H9 (cell line): Measurements from ENCODE around the gene DLG2. TPM values are rescaled to one million over a fixed set of nuclear protein-coding genes. Genes with fewer than 3 reads are reported as not detected.

Source experiments
- DNase-seq: peaks from one replicate; pipeline ENCODE4 v3.0.0-alpha.2; 2017
- H2AFZ ChIP-seq: one replicate; pipeline ENCODE4 v1.6.1; 2013; ENCODE audit warnings: mild to moderate bottlenecking, low read length, control low read depth, moderate library complexity
- H2AK5ac ChIP-seq: 2 replicates; pipeline ENCODE4 v1.6.1; 2013; ENCODE audit warnings: low read length, control low read depth, mixed read lengths; ENCODE audit not compliant: insufficient read length
- H2BK120ac ChIP-seq: one replicate; pipeline ENCODE4 v1.6.1; 2013; ENCODE audit warnings: low read depth, mild to moderate bottlenecking, low read length, control low read depth, inconsistent platforms; ENCODE audit not compliant: poor library complexity, severe bottlenecking
- H2BK12ac ChIP-seq: 2 replicates; pipeline ENCODE4 v1.6.1; 2013; ENCODE audit warnings: low read length, control low read depth, mixed read lengths, low read depth; ENCODE audit not compliant: insufficient read length
- H2BK15ac ChIP-seq: 2 replicates; pipeline ENCODE4 v1.6.1; 2013; ENCODE audit warnings: low read depth, low read length, control low read depth
- H2BK20ac ChIP-seq: one replicate; pipeline ENCODE4 v1.6.1; 2013; ENCODE audit warnings: low read depth, mild to moderate bottlenecking, low read length, control low read depth, inconsistent platforms; ENCODE audit not compliant: poor library complexity, severe bottlenecking
- H2BK5ac ChIP-seq: 2 replicates; pipeline ENCODE4 v1.6.1; 2013; ENCODE audit warnings: low read length, control low read depth, mixed read lengths; ENCODE audit not compliant: insufficient read length
- H3K14ac ChIP-seq: 2 replicates; pipeline ENCODE4 v1.6.1; 2013; ENCODE audit warnings: low read length, control low read depth; ENCODE audit not compliant: insufficient read depth
- H3K18ac ChIP-seq: 2 replicates; pipeline ENCODE4 v1.6.1; 2013; ENCODE audit warnings: low read depth, mild to moderate bottlenecking, mixed read lengths, low read length, control low read depth; ENCODE audit not compliant: insufficient read length
- H3K23ac ChIP-seq: 2 replicates; pipeline ENCODE4 v1.6.1; 2013; ENCODE audit warnings: low read length, control low read depth, mixed read lengths, low read depth; ENCODE audit not compliant: insufficient read length
- H3K23me2 ChIP-seq: 2 replicates; pipeline ENCODE4 v1.6.1; 2013; ENCODE audit warnings: low read depth, mild to moderate bottlenecking, mixed read lengths, low read length, control low read depth; ENCODE audit not compliant: insufficient read length, poor library complexity, severe bottlenecking
- H3K27ac ChIP-seq: 2 replicates; pipeline ENCODE4 v1.5.1; 2013; ENCODE audit warnings: low read length, control low read depth, mixed read lengths, low read depth; ENCODE audit not compliant: insufficient read length
- H3K27me3 ChIP-seq: 2 replicates; pipeline ENCODE4 v1.6.1; 2013; ENCODE audit warnings: low read length, control low read depth, inconsistent platforms; ENCODE audit not compliant: insufficient read depth
- H3K4ac ChIP-seq: 2 replicates; pipeline ENCODE4 v1.6.1; 2013; ENCODE audit warnings: low read depth, mild to moderate bottlenecking, control low read depth, inconsistent platforms, low read length, moderate library complexity
- H3K4me1 ChIP-seq: 2 replicates; pipeline ENCODE4 v1.6.1; 2013; ENCODE audit warnings: low read length, control low read depth, inconsistent platforms; ENCODE audit not compliant: insufficient read depth
- H3K4me2 ChIP-seq: 2 replicates; pipeline ENCODE4 v1.6.1; 2013; ENCODE audit warnings: low read length, control low read depth, mixed read lengths; ENCODE audit not compliant: insufficient read length, insufficient read depth
- H3K56ac ChIP-seq: 2 replicates; pipeline ENCODE4 v1.6.1; 2013; ENCODE audit warnings: low read depth, mild to moderate bottlenecking, mixed read lengths, low read length, control low read depth; ENCODE audit not compliant: insufficient read length
- H3K79me1 ChIP-seq: 2 replicates; pipeline ENCODE4 v1.6.1; 2013; ENCODE audit warnings: low read depth, mild to moderate bottlenecking, moderate library complexity, low read length, control low read depth, inconsistent platforms; ENCODE audit not compliant: insufficient read depth, poor library complexity, severe bottlenecking
- H3K79me2 ChIP-seq: 2 replicates; pipeline ENCODE4 v1.6.1; 2013; ENCODE audit warnings: low read length, control low read depth, inconsistent platforms; ENCODE audit not compliant: insufficient read depth
- H3K9ac ChIP-seq: 2 replicates; pipeline ENCODE4 v1.6.1; 2013; ENCODE audit warnings: low read length, control low read depth, mixed read lengths; ENCODE audit not compliant: insufficient read length; ENCODE audit errors: extremely low read depth
- H3K9me3 ChIP-seq: one replicate; pipeline ENCODE4 v1.6.1; 2013; ENCODE audit warnings: low read depth, low read length, inconsistent platforms; ENCODE audit not compliant: control insufficient read depth
- H3T11ph ChIP-seq: one replicate; pipeline ENCODE4 v1.6.1; 2013; ENCODE audit warnings: mild to moderate bottlenecking, low read length, control low read depth, inconsistent platforms
- H4K20me1 ChIP-seq: one replicate; pipeline ENCODE4 v1.6.1; 2013; ENCODE audit not compliant: control insufficient read depth, insufficient read length, insufficient read depth
- H4K5ac ChIP-seq: 2 replicates; pipeline ENCODE4 v1.6.1; 2013; ENCODE audit warnings: low read depth, mild to moderate bottlenecking, mixed read lengths, low read length, control low read depth; ENCODE audit not compliant: insufficient read length
- H4K8ac ChIP-seq: replicated peaks from 2 replicates; pipeline ENCODE4 v1.6.1; 2013; ENCODE audit warnings: low read length, control low read depth, mixed read lengths, low read depth; ENCODE audit not compliant: insufficient read length
- H4K91ac ChIP-seq: 2 replicates; pipeline ENCODE4 v1.6.1; 2013; ENCODE audit warnings: low read depth, mild to moderate bottlenecking, moderate library complexity, mixed read lengths, low read length, control low read depth; ENCODE audit not compliant: insufficient read length
- H3K27ac Mint-ChIP-seq, 3 experiments: 2 replicates in 2 of 3; 3 replicates in 1 of 3; pipeline ENCODE4 v1.8.0; 2020 to 2021; ENCODE audit warnings: mixed read lengths in 3 of 3, mild to moderate bottlenecking in 1 of 3, moderate library complexity in 1 of 3
- H3K27me3 Mint-ChIP-seq: 2 replicates; pipeline ENCODE4 v1.8.0; 2021; ENCODE audit warnings: low read depth, mild to moderate bottlenecking, moderate library complexity, mixed read lengths
- H3K36me3 Mint-ChIP-seq, 3 experiments: 2 replicates in 2 of 3; 3 replicates in 1 of 3; pipeline ENCODE4 v1.8.0; 2020 to 2021; ENCODE audit warnings: low read depth in 3 of 3, mixed read lengths in 3 of 3; ENCODE audit not compliant: insufficient read depth in 1 of 3
- H3K4me1 Mint-ChIP-seq, 2 experiments: 2 replicates each; pipeline ENCODE4 v1.8.0; 2020; ENCODE audit warnings: mixed read lengths in 2 of 2
- H3K4me3 Mint-ChIP-seq, 2 experiments: 2 replicates in 1 of 2; 3 replicates in 1 of 2; pipeline ENCODE4 v1.8.0; 2020 to 2021; ENCODE audit warnings: mild to moderate bottlenecking in 2 of 2, mixed read lengths in 2 of 2, moderate library complexity in 1 of 2
- H3K9me3 Mint-ChIP-seq, 2 experiments: 2 replicates in 1 of 2; 3 replicates in 1 of 2; pipeline ENCODE4 v1.8.0; 2020; ENCODE audit warnings: mild to moderate bottlenecking in 2 of 2, mixed read lengths in 2 of 2, moderate library complexity in 1 of 2
- WGBS: extraction: QIAGEN DNeasy Blood & Tissue Kit; methylation state at CpG from one replicate; pipeline ENCODE4 v1.1.7; 2013; ENCODE audit warnings: missing lambda C conversion rate, low lambda C conversion rate, mixed read lengths; ENCODE audit not compliant: insufficient read length; ENCODE audit errors: extremely low coverage; 5-methylcytosine and 5-hydroxymethylcytosine counted together
- total RNA-seq: library from RNA; stranded (reverse); gene quantifications from 2 replicates; pipeline ENCODE4 v1.2.1, GENCODE V29; 2021
- TF ChIP-seq, protein P1 (sequence below): fragments of 200-600 bp; sonication (generic); conservative IDR thresholded peaks from 3 replicates; pipeline ENCODE4 v1.8.0; 2021; ENCODE audit warnings: antibody characterized with exemption, mild to moderate bottlenecking

DLG2 gene
- total RNA-seq, 1 experiment from 2014 or later, result 8.0 TPM

- no peak overlapping the region for H3K4me3 Mint-ChIP-seq
- Histone ChIP-seq H3K4me2 (no peak overlapping the region), H3T11ph (no peak overlapping the region), H3K9me3 (no peaks in the 10 kb centered on the region), H3K27ac (no peak overlapping the region), H2BK5ac (no peak overlapping the region), H4K91ac (no peak overlapping the region), H3K79me2 (no peaks in the 10 kb centered on the region), H4K20me1 (no peaks in the 10 kb centered on the region), H3K56ac (no peak overlapping the region), H2AK5ac (no peak overlapping the region), H2BK120ac (no peak overlapping the region), H2BK15ac (no peak overlapping the region), H2AFZ (no peak overlapping the region), H3K23me2 (no peaks in the 10 kb centered on the region), H3K4ac (no peak overlapping the region), H3K27me3 (no peaks in the 10 kb centered on the region), H4K8ac (no peak overlapping the region), H4K5ac (no peak overlapping the region), H2BK12ac (no peak overlapping the region), H3K4me1 (peaks cover 5% of the 10 kb centered on the region; the same call in 1 of the 2 replicates), H3K9ac (no peak overlapping the region), H3K14ac (no peak overlapping the region), H3K23ac (no peak overlapping the region), H3K18ac (no peak overlapping the region), H2BK20ac (no peak overlapping the region), H3K79me1 (no peaks in the 10 kb centered on the region)
- H3K36me3 Mint-ChIP-seq, result peaks cover 6 to 17% (median 10%) of the 10 kb centered on the region in 3 experiments
- H3K27me3 Mint-ChIP-seq, result no peaks in the 10 kb centered on the region
- TF ChIP-seq, protein P1, sequence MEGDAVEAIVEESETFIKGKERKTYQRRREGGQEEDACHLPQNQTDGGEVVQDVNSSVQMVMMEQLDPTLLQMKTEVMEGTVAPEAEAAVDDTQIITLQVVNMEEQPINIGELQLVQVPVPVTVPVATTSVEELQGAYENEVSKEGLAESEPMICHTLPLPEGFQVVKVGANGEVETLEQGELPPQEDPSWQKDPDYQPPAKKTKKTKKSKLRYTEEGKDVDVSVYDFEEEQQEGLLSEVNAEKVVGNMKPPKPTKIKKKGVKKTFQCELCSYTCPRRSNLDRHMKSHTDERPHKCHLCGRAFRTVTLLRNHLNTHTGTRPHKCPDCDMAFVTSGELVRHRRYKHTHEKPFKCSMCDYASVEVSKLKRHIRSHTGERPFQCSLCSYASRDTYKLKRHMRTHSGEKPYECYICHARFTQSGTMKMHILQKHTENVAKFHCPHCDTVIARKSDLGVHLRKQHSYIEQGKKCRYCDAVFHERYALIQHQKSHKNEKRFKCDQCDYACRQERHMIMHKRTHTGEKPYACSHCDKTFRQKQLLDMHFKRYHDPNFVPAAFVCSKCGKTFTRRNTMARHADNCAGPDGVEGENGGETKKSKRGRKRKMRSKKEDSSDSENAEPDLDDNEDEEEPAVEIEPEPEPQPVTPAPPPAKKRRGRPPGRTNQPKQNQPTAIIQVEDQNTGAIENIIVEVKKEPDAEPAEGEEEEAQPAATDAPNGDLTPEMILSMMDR, result peak; percentile 58
- H3K4me1 Mint-ChIP-seq, result peaks cover 11 to 16% of the 10 kb centered on the region in 2 experiments
- no CpG with 5 or more reads among the region's 8 CpGs for WGBS
- H3K9me3 Mint-ChIP-seq, result peaks cover 12 to 13% of the 10 kb centered on the region in 2 experiments
- peak; percentile 60 for DNase-seq
- peak overlapping the region in 1 of 3 experiments; percentile 33; a peak in 1 of 7 replicates for H3K27ac Mint-ChIP-seq
Observed at GRCh38 chr11:83521647-83522596, 2105.2 kb downstream of the DLG2 start.
